Esophagus squamous epithelium (tissue), 5 donors: Measurements from ENCODE around the gene SSTR3. TPM values are rescaled to one million over a fixed set of nuclear protein-coding genes. Genes with fewer than 3 reads are reported as not detected.
A peak's percentile ranks its signal among the peaks of the same experiment; 100 is the strongest.

Source experiments
- DNase-seq: peaks from one replicate; lab custom pipeline; 2025; lab: John Stamatoyannopoulos, UW
- H3K27ac ChIP-seq, 4 donors: fragments of 200-600 bp; sonication (generic); one replicate each; pipeline ENCODE4 v1.5.1; 2016 to 2019; ENCODE audit warnings: mild to moderate bottlenecking in 1 of 4
- H3K27me3 ChIP-seq, 4 donors: fragments of 200-600 bp; sonication (generic); 1 replicate in 3 of 4; 2 replicates in 1 of 4; pipeline versions ENCODE4 v1.5.1 to v1.6.0; 2017 to 2021; ENCODE audit warnings: antibody characterized with exemption in 1 of 4
- H3K36me3 ChIP-seq, 3 donors: fragments of 200-600 bp; sonication (generic); one replicate each; pipeline ENCODE4 v1.5.1; 2016 to 2019
- H3K4me1 ChIP-seq, 3 donors: fragments of 200-600 bp; sonication (generic); one replicate each; pipeline ENCODE4 v1.5.1; 2017 to 2019
- H3K4me3 ChIP-seq, 4 donors: fragments of 200-600 bp; sonication (generic); 1 replicate in 3 of 4; 2 replicates in 1 of 4; pipeline ENCODE4 v1.5.1; 2016 to 2019; ENCODE audit warnings: mild to moderate bottlenecking in 2 of 4, moderate library complexity in 1 of 4
- H3K9me3 ChIP-seq, 3 donors: fragments of 200-600 bp; sonication (generic); one replicate each; pipeline ENCODE4 v1.5.1; 2016 to 2019
- CTCF ChIP-seq, 6 experiments: fragments of 450-650 bp in 4 of 6; fragments of 200-600 bp in 2 of 6; sonication (generic) in 2 of 6; IDR thresholded peaks; one replicate each; pipeline ENCODE4 v1.5.1; 2016 to 2019; ENCODE audit warnings: antibody characterized with exemption in 6 of 6, mild to moderate bottlenecking in 4 of 6, moderate library complexity in 4 of 6
- POLR2A ChIP-seq, 4 donors: fragments of 450-650 bp; IDR thresholded peaks; one replicate each; pipeline ENCODE4 v1.6.1; 2017; ENCODE audit warnings: antibody characterized with exemption in 4 of 4, mild to moderate bottlenecking in 4 of 4, moderate library complexity in 3 of 4
- WGBS, 2 donors: methylation state at CpG; one replicate each; pipeline ENCODE4 v1.1.5; 2018; 5-methylcytosine and 5-hydroxymethylcytosine counted together
- intact Hi-C: fragments of 100-400 bp; cut with DNase I; formaldehyde crosslinking; loops from one replicate; pipeline ENCODE4 v1.15.0; 2022
- total RNA-seq, 4 donors: library from RNA; depleted of rRNA; stranded (reverse); fragments of >200 nt; gene quantifications; one replicate each; pipeline ENCODE4 v1.1.0, GENCODE V29; 2016
- donor health status: DM: yes; HTN: yes; CAD: no.

The SSTR3 gene
- total RNA-seq, 4 donors from 2014 or later, result not detected

- peaks cover 0 to 55% (median 7%) of the 10 kb centered on the region in 3 donors for H3K4me1 ChIP-seq
- intact Hi-C loops, result no loop called here
Measured at GRCh38 chr22:37240240-37240940, 28.1 kb upstream of the SSTR3 start.

DNA sequence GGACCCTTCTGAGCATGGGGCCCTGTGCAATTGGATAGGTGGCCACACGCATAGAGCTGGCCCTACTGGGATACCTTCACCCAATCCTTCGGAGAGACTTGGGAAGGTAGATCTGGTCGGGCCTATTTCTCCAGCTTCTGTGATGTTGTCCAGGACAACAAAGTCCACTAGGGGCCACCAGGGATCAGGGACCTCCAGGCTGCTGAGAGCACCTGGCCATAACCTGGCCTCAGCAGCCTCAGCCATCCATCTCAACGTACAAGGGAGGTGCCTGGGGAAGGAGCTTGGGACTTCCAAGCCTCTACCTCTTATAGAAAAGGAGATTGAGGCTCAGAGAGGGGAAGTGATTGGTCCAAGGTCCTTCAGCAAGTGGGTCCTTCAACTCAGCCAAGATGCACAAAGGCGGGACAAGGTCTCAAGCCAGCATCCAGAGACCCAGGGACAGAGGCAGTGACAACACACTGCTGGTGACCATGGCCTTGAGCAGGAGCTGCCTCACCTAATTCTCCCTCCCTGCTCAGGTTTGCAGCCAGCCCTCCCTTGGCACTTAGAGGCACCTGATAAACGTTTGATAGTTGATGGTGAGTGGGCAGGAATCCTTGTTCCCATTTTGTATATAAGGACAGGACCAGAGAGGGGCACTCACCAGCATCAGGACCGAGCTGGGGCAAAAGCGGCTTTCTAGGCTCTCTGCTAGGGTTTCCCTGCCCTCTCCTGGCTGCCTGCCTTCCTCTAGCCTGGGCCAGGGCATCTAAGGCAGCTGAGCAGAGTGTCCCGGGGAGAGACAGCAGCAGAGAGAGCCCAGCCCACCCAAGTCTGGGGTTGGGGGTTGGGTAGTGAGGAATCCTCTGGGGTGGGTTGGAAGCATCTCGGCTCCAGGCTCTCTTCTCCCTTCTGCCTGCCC, 27.3 kb upstream of the SSTR3 start:
- intact Hi-C loops, result no loop called here
- Histone ChIP-seq H3K9me3 (no peaks in the 10 kb centered on the region), H3K27ac (no peak overlapping the region), H3K4me3 (no peak overlapping the region), H3K4me1 (peaks cover 0 to 53% (median 7%) of the 10 kb centered on the region in 3 donors), H3K36me3 (no peaks in the 10 kb centered on the region), H3K27me3 (peaks cover 0 to 82% (median 0%) of the 10 kb centered on the region in 4 donors)
- TF ChIP-seq CTCF (IDR thresholded peaks at IDR 0.05) (no peak), POLR2A (IDR thresholded peaks at IDR 0.05) (no peak)
- 75 to 83% methylated on average over 6 to 7 of the region's 10 CpGs for WGBS, 2 donors
- DNase-seq, result no peak

More at GRCh38 chr22:37240240-37240940, 28.1 kb upstream of the SSTR3 start:
- peaks cover 0 to 82% (median 0%) of the 10 kb centered on the region in 4 donors for H3K27me3 ChIP-seq
- no peaks in the 10 kb centered on the region for H3K9me3 ChIP-seq
- H3K4me3 ChIP-seq, result no peak overlapping the region
- TF ChIP-seq POLR2A (IDR thresholded peaks at IDR 0.05), result no peak
- 76 to 78% methylated on average over 7 to 10 of the region's 11 CpGs for WGBS, 2 donors
- H3K27ac ChIP-seq, result no peak overlapping the region
- no peaks in the 10 kb centered on the region for H3K36me3 ChIP-seq
- DNase-seq, result no peak

DNA sequence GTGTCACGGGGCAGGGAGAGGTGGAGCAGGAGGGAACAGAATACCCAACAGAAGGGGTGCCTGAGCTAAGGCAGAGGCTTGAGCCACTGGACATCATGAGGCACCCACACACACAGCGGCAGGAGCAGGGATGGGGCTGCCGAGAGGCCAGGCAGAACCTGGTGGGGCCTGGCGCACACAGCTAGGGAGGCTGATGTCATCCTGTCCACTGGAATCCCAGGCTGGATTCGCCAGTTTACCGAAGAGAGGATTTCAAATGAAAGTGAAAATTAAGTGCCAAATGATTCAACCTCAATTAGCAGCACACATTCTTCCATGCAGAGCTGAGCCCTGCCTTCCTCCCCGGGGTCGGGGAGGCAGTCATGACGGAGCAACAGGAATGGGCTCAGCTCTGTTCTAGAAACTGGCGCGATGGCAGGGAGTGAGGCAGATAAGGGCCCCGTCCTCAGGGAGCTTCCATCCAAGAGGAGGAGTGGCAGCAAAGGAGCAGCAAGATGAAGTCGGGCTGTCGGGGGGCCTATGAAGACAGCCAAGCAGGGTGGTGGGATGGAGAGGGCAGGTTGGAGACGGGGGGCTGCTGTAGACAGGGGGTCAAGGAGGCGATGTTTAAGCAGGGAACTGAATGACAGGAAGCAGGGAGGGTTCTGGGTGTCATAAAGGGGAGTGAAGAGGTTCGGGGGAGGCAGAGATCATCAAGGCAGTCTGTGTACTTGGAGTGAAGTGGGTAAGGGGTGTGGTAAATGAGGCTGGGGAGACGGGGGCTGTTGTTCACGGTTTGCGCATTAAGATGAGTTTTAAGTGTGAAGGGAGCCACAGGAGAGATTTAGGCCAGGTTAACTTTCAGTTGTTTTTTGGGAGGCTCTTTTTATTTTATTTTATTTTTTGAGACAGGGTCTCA, 25.3 kb upstream of the SSTR3 start:
- Histone ChIP-seq H3K27me3 (peaks cover 0 to 75% (median 0%) of the 10 kb centered on the region in 4 donors), H3K36me3 (no peaks in the 10 kb centered on the region), H3K27ac (peak overlapping the region in 1 of 4 donors; percentile 29), H3K4me1 (peaks cover 0 to 34% (median 0%) of the 10 kb centered on the region in 3 donors), H3K4me3 (no peak overlapping the region), H3K9me3 (no peaks in the 10 kb centered on the region)
- intact Hi-C loops, result no loop called here
- no peak for DNase-seq
- WGBS, 2 donors, result 68 to 75% methylated on average over 17 to 20 of the region's 20 CpGs
- no peak for TF ChIP-seq CTCF (IDR thresholded peaks at IDR 0.05)
- no peak for TF ChIP-seq POLR2A (IDR thresholded peaks at IDR 0.05)

GRCh38 chr22:37235897-37236607, 23.8 kb upstream of the SSTR3 start:
- intact Hi-C loops, result no loop called here
- H3K27ac ChIP-seq, result no peak overlapping the region
- TF ChIP-seq CTCF (IDR thresholded peaks at IDR 0.05) (no peak), POLR2A (IDR thresholded peaks at IDR 0.05) (no peak)
- no peaks in the 10 kb centered on the region for H3K9me3 ChIP-seq
- no peaks in the 10 kb centered on the region for H3K36me3 ChIP-seq
- peaks cover 0 to 27% (median 0%) of the 10 kb centered on the region in 3 donors for H3K4me1 ChIP-seq
- 80 to 92% methylated on average over 2 to 3 of the region's 3 CpGs for WGBS, 2 donors
- no peak overlapping the region for H3K4me3 ChIP-seq
- H3K27me3 ChIP-seq, result peaks cover 0 to 71% (median 0%) of the 10 kb centered on the region in 4 donors
- DNase-seq, result no peak
